H9 (cell line): Measurements from ENCODE around the gene MAP3K1. TPM values are rescaled to one million over a fixed set of nuclear protein-coding genes. Genes with fewer than 3 reads are reported as not detected.

Source experiments
- DNase-seq: peaks from one replicate; pipeline ENCODE4 v3.0.0-alpha.2; 2017
- H2AFZ ChIP-seq: one replicate; pipeline ENCODE4 v1.6.1; 2013; ENCODE audit warnings: mild to moderate bottlenecking, low read length, control low read depth, moderate library complexity
- H2AK5ac ChIP-seq: 2 replicates; pipeline ENCODE4 v1.6.1; 2013; ENCODE audit warnings: low read length, control low read depth, mixed read lengths; ENCODE audit not compliant: insufficient read length
- H2BK120ac ChIP-seq: one replicate; pipeline ENCODE4 v1.6.1; 2013; ENCODE audit warnings: low read depth, mild to moderate bottlenecking, low read length, control low read depth, inconsistent platforms; ENCODE audit not compliant: poor library complexity, severe bottlenecking
- H2BK12ac ChIP-seq: 2 replicates; pipeline ENCODE4 v1.6.1; 2013; ENCODE audit warnings: low read length, control low read depth, mixed read lengths, low read depth; ENCODE audit not compliant: insufficient read length
- H2BK15ac ChIP-seq: 2 replicates; pipeline ENCODE4 v1.6.1; 2013; ENCODE audit warnings: low read depth, low read length, control low read depth
- H2BK20ac ChIP-seq: one replicate; pipeline ENCODE4 v1.6.1; 2013; ENCODE audit warnings: low read depth, mild to moderate bottlenecking, low read length, control low read depth, inconsistent platforms; ENCODE audit not compliant: poor library complexity, severe bottlenecking
- H2BK5ac ChIP-seq: 2 replicates; pipeline ENCODE4 v1.6.1; 2013; ENCODE audit warnings: low read length, control low read depth, mixed read lengths; ENCODE audit not compliant: insufficient read length
- H3K14ac ChIP-seq: 2 replicates; pipeline ENCODE4 v1.6.1; 2013; ENCODE audit warnings: low read length, control low read depth; ENCODE audit not compliant: insufficient read depth
- H3K18ac ChIP-seq: 2 replicates; pipeline ENCODE4 v1.6.1; 2013; ENCODE audit warnings: low read depth, mild to moderate bottlenecking, mixed read lengths, low read length, control low read depth; ENCODE audit not compliant: insufficient read length
- H3K23ac ChIP-seq: 2 replicates; pipeline ENCODE4 v1.6.1; 2013; ENCODE audit warnings: low read length, control low read depth, mixed read lengths, low read depth; ENCODE audit not compliant: insufficient read length
- H3K23me2 ChIP-seq: 2 replicates; pipeline ENCODE4 v1.6.1; 2013; ENCODE audit warnings: low read depth, mild to moderate bottlenecking, mixed read lengths, low read length, control low read depth; ENCODE audit not compliant: insufficient read length, poor library complexity, severe bottlenecking
- H3K27ac ChIP-seq: 2 replicates; pipeline ENCODE4 v1.5.1; 2013; ENCODE audit warnings: low read length, control low read depth, mixed read lengths, low read depth; ENCODE audit not compliant: insufficient read length
- H3K27me3 ChIP-seq: 2 replicates; pipeline ENCODE4 v1.6.1; 2013; ENCODE audit warnings: low read length, control low read depth, inconsistent platforms; ENCODE audit not compliant: insufficient read depth
- H3K4ac ChIP-seq: 2 replicates; pipeline ENCODE4 v1.6.1; 2013; ENCODE audit warnings: low read depth, mild to moderate bottlenecking, control low read depth, inconsistent platforms, low read length, moderate library complexity
- H3K4me1 ChIP-seq: 2 replicates; pipeline ENCODE4 v1.6.1; 2013; ENCODE audit warnings: low read length, control low read depth, inconsistent platforms; ENCODE audit not compliant: insufficient read depth
- H3K4me2 ChIP-seq: 2 replicates; pipeline ENCODE4 v1.6.1; 2013; ENCODE audit warnings: low read length, control low read depth, mixed read lengths; ENCODE audit not compliant: insufficient read length, insufficient read depth
- H3K56ac ChIP-seq: 2 replicates; pipeline ENCODE4 v1.6.1; 2013; ENCODE audit warnings: low read depth, mild to moderate bottlenecking, mixed read lengths, low read length, control low read depth; ENCODE audit not compliant: insufficient read length
- H3K79me1 ChIP-seq: 2 replicates; pipeline ENCODE4 v1.6.1; 2013; ENCODE audit warnings: low read depth, mild to moderate bottlenecking, moderate library complexity, low read length, control low read depth, inconsistent platforms; ENCODE audit not compliant: insufficient read depth, poor library complexity, severe bottlenecking
- H3K79me2 ChIP-seq: 2 replicates; pipeline ENCODE4 v1.6.1; 2013; ENCODE audit warnings: low read length, control low read depth, inconsistent platforms; ENCODE audit not compliant: insufficient read depth
- H3K9ac ChIP-seq: 2 replicates; pipeline ENCODE4 v1.6.1; 2013; ENCODE audit warnings: low read length, control low read depth, mixed read lengths; ENCODE audit not compliant: insufficient read length; ENCODE audit errors: extremely low read depth
- H3K9me3 ChIP-seq: one replicate; pipeline ENCODE4 v1.6.1; 2013; ENCODE audit warnings: low read depth, low read length, inconsistent platforms; ENCODE audit not compliant: control insufficient read depth
- H3T11ph ChIP-seq: one replicate; pipeline ENCODE4 v1.6.1; 2013; ENCODE audit warnings: mild to moderate bottlenecking, low read length, control low read depth, inconsistent platforms
- H4K20me1 ChIP-seq: one replicate; pipeline ENCODE4 v1.6.1; 2013; ENCODE audit not compliant: control insufficient read depth, insufficient read length, insufficient read depth
- H4K5ac ChIP-seq: 2 replicates; pipeline ENCODE4 v1.6.1; 2013; ENCODE audit warnings: low read depth, mild to moderate bottlenecking, mixed read lengths, low read length, control low read depth; ENCODE audit not compliant: insufficient read length
- H4K8ac ChIP-seq: replicated peaks from 2 replicates; pipeline ENCODE4 v1.6.1; 2013; ENCODE audit warnings: low read length, control low read depth, mixed read lengths, low read depth; ENCODE audit not compliant: insufficient read length
- H4K91ac ChIP-seq: 2 replicates; pipeline ENCODE4 v1.6.1; 2013; ENCODE audit warnings: low read depth, mild to moderate bottlenecking, moderate library complexity, mixed read lengths, low read length, control low read depth; ENCODE audit not compliant: insufficient read length
- H3K27ac Mint-ChIP-seq, 3 experiments: 2 replicates in 2 of 3; 3 replicates in 1 of 3; pipeline ENCODE4 v1.8.0; 2020 to 2021; ENCODE audit warnings: mixed read lengths in 3 of 3, mild to moderate bottlenecking in 1 of 3, moderate library complexity in 1 of 3
- H3K27me3 Mint-ChIP-seq: 2 replicates; pipeline ENCODE4 v1.8.0; 2021; ENCODE audit warnings: low read depth, mild to moderate bottlenecking, moderate library complexity, mixed read lengths
- H3K36me3 Mint-ChIP-seq, 3 experiments: 2 replicates in 2 of 3; 3 replicates in 1 of 3; pipeline ENCODE4 v1.8.0; 2020 to 2021; ENCODE audit warnings: low read depth in 3 of 3, mixed read lengths in 3 of 3; ENCODE audit not compliant: insufficient read depth in 1 of 3
- H3K4me1 Mint-ChIP-seq, 2 experiments: 2 replicates each; pipeline ENCODE4 v1.8.0; 2020; ENCODE audit warnings: mixed read lengths in 2 of 2
- H3K4me3 Mint-ChIP-seq, 2 experiments: 2 replicates in 1 of 2; 3 replicates in 1 of 2; pipeline ENCODE4 v1.8.0; 2020 to 2021; ENCODE audit warnings: mild to moderate bottlenecking in 2 of 2, mixed read lengths in 2 of 2, moderate library complexity in 1 of 2
- H3K9me3 Mint-ChIP-seq, 2 experiments: 2 replicates in 1 of 2; 3 replicates in 1 of 2; pipeline ENCODE4 v1.8.0; 2020; ENCODE audit warnings: mild to moderate bottlenecking in 2 of 2, mixed read lengths in 2 of 2, moderate library complexity in 1 of 2
- WGBS: extraction: QIAGEN DNeasy Blood & Tissue Kit; methylation state at CpG from one replicate; pipeline ENCODE4 v1.1.7; 2013; ENCODE audit warnings: missing lambda C conversion rate, low lambda C conversion rate, mixed read lengths; ENCODE audit not compliant: insufficient read length; ENCODE audit errors: extremely low coverage; 5-methylcytosine and 5-hydroxymethylcytosine counted together
- total RNA-seq: library from RNA; stranded (reverse); gene quantifications from 2 replicates; pipeline ENCODE4 v1.2.1, GENCODE V29; 2021
- TF ChIP-seq, protein P1 (sequence below): fragments of 200-600 bp; sonication (generic); conservative IDR thresholded peaks from 3 replicates; pipeline ENCODE4 v1.8.0; 2021; ENCODE audit warnings: antibody characterized with exemption, mild to moderate bottlenecking

MAP3K1 gene
- total RNA-seq, 1 experiment from 2014 or later = 11.1 TPM

DNA sequence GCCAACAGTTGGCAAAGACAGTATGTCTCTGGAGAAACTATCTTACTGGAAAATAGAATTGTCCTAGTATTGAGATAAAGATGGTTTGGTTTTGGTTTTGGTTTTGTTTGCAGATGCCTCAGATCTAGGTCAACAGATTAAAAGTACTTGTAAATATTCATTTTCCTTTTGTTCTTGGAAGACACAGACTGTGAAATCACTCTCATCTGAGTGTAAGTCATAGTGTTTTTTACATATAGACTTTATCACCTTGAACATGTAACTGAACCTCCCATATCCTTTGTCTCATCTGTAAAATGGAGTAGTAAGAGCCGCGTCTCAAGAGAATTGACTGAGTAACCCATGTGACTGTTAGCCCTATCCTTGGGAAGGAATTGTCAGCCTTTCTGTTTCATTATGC lies 34.3 kb downstream of the MAP3K1 start:
- H3K23ac ChIP-seq = no peak overlapping the region
- H2BK12ac ChIP-seq = no peak overlapping the region
- H3T11ph ChIP-seq = no peak overlapping the region
- no peaks in the 10 kb centered on the region; the same call in 1 of the 2 replicates for H3K79me2 ChIP-seq
- no CpG with 5 or more reads among the region's 2 CpGs for WGBS
- H3K27me3 ChIP-seq = no peaks in the 10 kb centered on the region
- H4K20me1 ChIP-seq = no peaks in the 10 kb centered on the region
- H2BK15ac ChIP-seq = no peak overlapping the region
- no peaks in the 10 kb centered on the region for H3K27me3 Mint-ChIP-seq
- no peak overlapping the region for H4K8ac ChIP-seq
- H2BK120ac ChIP-seq = no peak overlapping the region
- no peak overlapping the region for H3K27ac ChIP-seq
- no peak overlapping the region for H3K56ac ChIP-seq
- H3K4me1 Mint-ChIP-seq = peaks cover 28 to 33% of the 10 kb centered on the region in 2 experiments
- H3K4me1 ChIP-seq = peaks cover 4% of the 10 kb centered on the region; the same call in 1 of the 2 replicates
- no peaks in the 10 kb centered on the region for H3K36me3 Mint-ChIP-seq
- H3K9me3 Mint-ChIP-seq = no peaks in the 10 kb centered on the region
- no peak overlapping the region for H3K27ac Mint-ChIP-seq
- no peak overlapping the region for H3K4ac ChIP-seq
- H3K9me3 ChIP-seq = no peaks in the 10 kb centered on the region
- H3K18ac ChIP-seq = no peak overlapping the region
- H4K5ac ChIP-seq = no peak overlapping the region
- H2BK20ac ChIP-seq = no peak overlapping the region
- no peak overlapping the region for H3K4me3 Mint-ChIP-seq
- no peak overlapping the region for H3K4me2 ChIP-seq
- H4K91ac ChIP-seq = no peak overlapping the region
- no peak overlapping the region for H2AK5ac ChIP-seq
- no peak overlapping the region for H2AFZ ChIP-seq
- H3K9ac ChIP-seq = no peak overlapping the region
- H2BK5ac ChIP-seq = no peak overlapping the region
- TF ChIP-seq, protein P1, sequence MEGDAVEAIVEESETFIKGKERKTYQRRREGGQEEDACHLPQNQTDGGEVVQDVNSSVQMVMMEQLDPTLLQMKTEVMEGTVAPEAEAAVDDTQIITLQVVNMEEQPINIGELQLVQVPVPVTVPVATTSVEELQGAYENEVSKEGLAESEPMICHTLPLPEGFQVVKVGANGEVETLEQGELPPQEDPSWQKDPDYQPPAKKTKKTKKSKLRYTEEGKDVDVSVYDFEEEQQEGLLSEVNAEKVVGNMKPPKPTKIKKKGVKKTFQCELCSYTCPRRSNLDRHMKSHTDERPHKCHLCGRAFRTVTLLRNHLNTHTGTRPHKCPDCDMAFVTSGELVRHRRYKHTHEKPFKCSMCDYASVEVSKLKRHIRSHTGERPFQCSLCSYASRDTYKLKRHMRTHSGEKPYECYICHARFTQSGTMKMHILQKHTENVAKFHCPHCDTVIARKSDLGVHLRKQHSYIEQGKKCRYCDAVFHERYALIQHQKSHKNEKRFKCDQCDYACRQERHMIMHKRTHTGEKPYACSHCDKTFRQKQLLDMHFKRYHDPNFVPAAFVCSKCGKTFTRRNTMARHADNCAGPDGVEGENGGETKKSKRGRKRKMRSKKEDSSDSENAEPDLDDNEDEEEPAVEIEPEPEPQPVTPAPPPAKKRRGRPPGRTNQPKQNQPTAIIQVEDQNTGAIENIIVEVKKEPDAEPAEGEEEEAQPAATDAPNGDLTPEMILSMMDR = no peak
- no peaks in the 10 kb centered on the region for H3K23me2 ChIP-seq
- H3K14ac ChIP-seq = no peak overlapping the region
- DNase-seq = no peak
- no peaks in the 10 kb centered on the region for H3K79me1 ChIP-seq
